ENCODE data around the gene MORF4L2.

Gene MORF4L2

DNA sequence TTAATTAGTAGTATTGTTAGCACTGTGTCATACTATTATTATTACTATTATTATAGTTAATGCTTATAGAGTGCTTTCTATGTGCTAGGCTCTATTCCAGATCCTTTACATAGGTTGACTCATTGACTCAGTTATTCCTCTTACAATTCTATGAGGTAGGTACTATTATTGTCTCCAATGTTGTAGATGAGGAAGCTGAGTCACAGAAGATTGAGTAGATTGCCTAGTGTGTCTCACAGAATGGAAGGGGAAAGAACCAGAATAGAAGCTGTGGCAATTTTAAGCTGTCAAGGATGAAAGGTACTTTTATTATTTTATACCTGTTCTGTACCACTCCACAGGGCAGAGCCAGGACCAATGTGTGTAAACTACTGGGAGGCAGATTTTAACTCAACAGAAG is 59.6 kb downstream of the MORF4L2 start:
- ATAC-seq = no peak
- TF ChIP-seq ESRRG (CRISPR knock-in tag; IDR thresholded peaks at IDR 0.05) (no peak), ZNF8 (CRISPR knock-in tag; IDR thresholded peaks at IDR 0.05) (no peak), ISL1 (CRISPR knock-in tag; IDR thresholded peaks at IDR 0.05) (no peak), TOX (CRISPR knock-in tag; IDR thresholded peaks at IDR 0.05; ENCODE audit: borderline replicate concordance) (no peak), ZFP3 (CRISPR knock-in tag; IDR thresholded peaks at IDR 0.05) (no peak), BACH2 (CRISPR knock-in tag; IDR thresholded peaks at IDR 0.05; ENCODE audit: borderline replicate concordance) (no peak), ARNTL (CRISPR knock-in tag; IDR thresholded peaks at IDR 0.05; ENCODE audit: borderline replicate concordance, low read depth) (no peak), RARB (CRISPR knock-in tag; IDR thresholded peaks at IDR 0.05) (no peak), ZFP30 (CRISPR knock-in tag; IDR thresholded peaks at IDR 0.05) (no peak), ZNF70 (CRISPR knock-in tag; IDR thresholded peaks at IDR 0.05) (no peak)
- TF ChIP-seq, protein P1, sequence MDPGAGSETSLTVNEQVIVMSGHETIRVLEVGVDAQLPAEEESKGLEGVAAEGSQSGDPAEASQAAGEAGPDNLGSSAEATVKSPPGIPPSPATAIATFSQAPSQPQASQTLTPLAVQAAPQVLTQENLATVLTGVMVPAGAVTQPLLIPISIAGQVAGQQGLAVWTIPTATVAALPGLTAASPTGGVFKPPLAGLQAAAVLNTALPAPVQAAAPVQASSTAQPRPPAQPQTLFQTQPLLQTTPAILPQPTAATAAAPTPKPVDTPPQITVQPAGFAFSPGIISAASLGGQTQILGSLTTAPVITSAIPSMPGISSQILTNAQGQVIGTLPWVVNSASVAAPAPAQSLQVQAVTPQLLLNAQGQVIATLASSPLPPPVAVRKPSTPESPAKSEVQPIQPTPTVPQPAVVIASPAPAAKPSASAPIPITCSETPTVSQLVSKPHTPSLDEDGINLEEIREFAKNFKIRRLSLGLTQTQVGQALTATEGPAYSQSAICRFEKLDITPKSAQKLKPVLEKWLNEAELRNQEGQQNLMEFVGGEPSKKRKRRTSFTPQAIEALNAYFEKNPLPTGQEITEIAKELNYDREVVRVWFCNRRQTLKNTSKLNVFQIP (CRISPR knock-in tag; IDR thresholded peaks at IDR 0.05; ENCODE audit: borderline replicate concordance, low read depth) = no peak

All from SK-N-SH treated with all-trans-retinoic acid at 6 μM for 48 hours (cell line).